Activated T-cell treated with anti-CD3 and anti-CD28 coated beads for 1 hour (primary cell): ENCODE data around the gene DCDC2C.
"Not testable (repeated sequence)": the region's sequence is repeated elsewhere in the genome, so short reads cannot be mapped to it uniquely, and the experiment has no call there.

Source experiments
- DNase-seq: peaks from one replicate; pipeline ENCODE4 v3.0.0-alpha.2; 2020; ENCODE audit warnings: low read depth

Gene DCDC2C

GRCh38 chr2:3703236-3703756 is at the start of gene DCDC2C:
TSS of gene DCDC2C (plus strand) at chr2:3703575. CDS start at chr2:3703752, 177 bp downstream.
- no peak for DNase-seq

GRCh38 chr2:3654011-3654410 is 49.4 kb upstream of the DCDC2C start:
- no peak for DNase-seq

- DNase-seq: no peak
Observed at GRCh38 chr2:3654531-3655225, 48.7 kb upstream of the DCDC2C start.

- no peak for DNase-seq
Observed at GRCh38 chr2:3655871-3656761, 47.3 kb upstream of the DCDC2C start.

GRCh38 chr2:3656762-3657721 is 46.3 kb upstream of the DCDC2C start:
- no peak for DNase-seq

- no peak for DNase-seq
Observed at GRCh38 chr2:3657881-3658280, 45.5 kb upstream of the DCDC2C start, which contains the start of gene ALLC. TSS of gene ALLC (plus strand) at chr2:3658200. CDS start at chr2:3671158, 12,958 bp downstream.

- no peak for DNase-seq
Observed at GRCh38 chr2:3659447-3660432, 43.6 kb upstream of the DCDC2C start.

GRCh38 chr2:3660640-3661039 is 42.7 kb upstream of the DCDC2C start:
- not testable (repeated sequence) for DNase-seq

GRCh38 chr2:3661149-3661660 is 42.2 kb upstream of the DCDC2C start:
- DNase-seq: no peak

GRCh38 chr2:3662239-3662638 is 41.1 kb upstream of the DCDC2C start:
- DNase-seq: no peak

- no peak for DNase-seq
Observed at GRCh38 chr2:3664118-3664517, 39.3 kb upstream of the DCDC2C start.

- no peak for DNase-seq
Observed at GRCh38 chr2:3664925-3665324, 38.5 kb upstream of the DCDC2C start.

GRCh38 chr2:3665886-3666612 is 37.3 kb upstream of the DCDC2C start:
- DNase-seq: no peak

- no peak for DNase-seq
Observed at GRCh38 chr2:3666613-3666975, 36.8 kb upstream of the DCDC2C start.

GRCh38 chr2:3667151-3667631 is 36.2 kb upstream of the DCDC2C start:
- no peak for DNase-seq

GRCh38 chr2:3669656-3670055 is 33.7 kb upstream of the DCDC2C start:
- no peak for DNase-seq

- no peak for DNase-seq
Observed at GRCh38 chr2:3670376-3670775, 33.0 kb upstream of the DCDC2C start.

- no peak for DNase-seq
Observed at GRCh38 chr2:3670941-3671340, 32.4 kb upstream of the DCDC2C start.

GRCh38 chr2:3672861-3673678 is 30.3 kb upstream of the DCDC2C start:
- no peak for DNase-seq
